HG03521 (cell line): Measurements from ENCODE around the gene CDH15.

ENCODE experiments used
- ATAC-seq: cut with Tn5 transposase; IDR thresholded peaks from one replicate; pipeline ENCODE4 v1.9.1; 2021; ENCODE audit warnings: mild to moderate bottlenecking, moderate library complexity; ENCODE audit not compliant: unreplicated experiment

CDH15 gene, protein sequence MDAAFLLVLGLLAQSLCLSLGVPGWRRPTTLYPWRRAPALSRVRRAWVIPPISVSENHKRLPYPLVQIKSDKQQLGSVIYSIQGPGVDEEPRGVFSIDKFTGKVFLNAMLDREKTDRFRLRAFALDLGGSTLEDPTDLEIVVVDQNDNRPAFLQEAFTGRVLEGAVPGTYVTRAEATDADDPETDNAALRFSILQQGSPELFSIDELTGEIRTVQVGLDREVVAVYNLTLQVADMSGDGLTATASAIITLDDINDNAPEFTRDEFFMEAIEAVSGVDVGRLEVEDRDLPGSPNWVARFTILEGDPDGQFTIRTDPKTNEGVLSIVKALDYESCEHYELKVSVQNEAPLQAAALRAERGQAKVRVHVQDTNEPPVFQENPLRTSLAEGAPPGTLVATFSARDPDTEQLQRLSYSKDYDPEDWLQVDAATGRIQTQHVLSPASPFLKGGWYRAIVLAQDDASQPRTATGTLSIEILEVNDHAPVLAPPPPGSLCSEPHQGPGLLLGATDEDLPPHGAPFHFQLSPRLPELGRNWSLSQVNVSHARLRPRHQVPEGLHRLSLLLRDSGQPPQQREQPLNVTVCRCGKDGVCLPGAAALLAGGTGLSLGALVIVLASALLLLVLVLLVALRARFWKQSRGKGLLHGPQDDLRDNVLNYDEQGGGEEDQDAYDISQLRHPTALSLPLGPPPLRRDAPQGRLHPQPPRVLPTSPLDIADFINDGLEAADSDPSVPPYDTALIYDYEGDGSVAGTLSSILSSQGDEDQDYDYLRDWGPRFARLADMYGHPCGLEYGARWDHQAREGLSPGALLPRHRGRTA

DNA sequence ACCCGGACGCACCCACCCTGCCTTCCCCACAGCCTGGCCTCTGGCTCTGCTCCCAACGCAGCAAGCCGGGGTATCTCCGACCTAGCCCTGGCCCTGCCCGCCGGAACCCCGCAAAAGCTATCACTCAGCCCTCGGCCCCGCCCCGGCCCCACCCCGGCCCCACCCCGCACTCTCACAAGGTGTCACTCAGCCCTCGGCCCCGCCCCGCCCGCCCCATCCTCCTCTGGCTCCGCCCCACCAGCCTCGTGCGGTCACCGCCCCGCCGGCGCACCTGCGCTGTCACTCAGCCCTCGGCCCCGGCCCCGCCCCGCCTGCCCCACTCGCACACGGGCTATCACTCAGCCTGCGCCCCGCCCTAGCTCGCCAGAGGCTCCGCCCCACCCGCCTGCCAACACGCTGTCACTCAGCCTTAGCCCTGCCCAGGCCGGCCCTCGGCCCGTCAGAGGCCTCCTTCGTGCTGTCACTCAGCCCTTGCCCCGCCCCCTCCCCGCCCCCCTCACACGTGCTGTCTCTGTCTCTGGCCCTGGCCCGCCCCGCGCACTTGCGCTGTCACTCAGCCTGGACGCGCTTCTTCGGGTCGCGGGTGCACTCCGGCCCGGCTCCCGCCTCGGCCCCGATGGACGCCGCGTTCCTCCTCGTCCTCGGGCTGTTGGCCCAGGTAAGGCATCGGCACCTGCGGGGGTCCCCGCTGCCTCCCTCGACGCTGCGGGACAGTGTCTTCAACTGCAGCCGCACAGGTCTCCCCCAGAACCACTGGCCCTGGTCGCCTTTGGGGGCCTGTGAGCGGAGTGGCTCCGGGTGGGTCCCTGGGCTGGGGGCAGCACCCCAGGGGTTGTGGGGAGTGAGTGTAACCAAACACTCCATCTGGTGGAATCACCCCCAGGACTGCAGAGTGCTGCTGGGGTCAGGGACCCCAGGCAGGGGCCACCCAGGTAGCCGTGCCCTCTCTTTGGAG, at the start of gene CDH15:
CDH15 (plus strand) TSS at position 533 of the 955 bp plus-strand sequence; CDS start at position 617, 84 bp downstream.
- ATAC-seq = peak; percentile 79

DNA sequence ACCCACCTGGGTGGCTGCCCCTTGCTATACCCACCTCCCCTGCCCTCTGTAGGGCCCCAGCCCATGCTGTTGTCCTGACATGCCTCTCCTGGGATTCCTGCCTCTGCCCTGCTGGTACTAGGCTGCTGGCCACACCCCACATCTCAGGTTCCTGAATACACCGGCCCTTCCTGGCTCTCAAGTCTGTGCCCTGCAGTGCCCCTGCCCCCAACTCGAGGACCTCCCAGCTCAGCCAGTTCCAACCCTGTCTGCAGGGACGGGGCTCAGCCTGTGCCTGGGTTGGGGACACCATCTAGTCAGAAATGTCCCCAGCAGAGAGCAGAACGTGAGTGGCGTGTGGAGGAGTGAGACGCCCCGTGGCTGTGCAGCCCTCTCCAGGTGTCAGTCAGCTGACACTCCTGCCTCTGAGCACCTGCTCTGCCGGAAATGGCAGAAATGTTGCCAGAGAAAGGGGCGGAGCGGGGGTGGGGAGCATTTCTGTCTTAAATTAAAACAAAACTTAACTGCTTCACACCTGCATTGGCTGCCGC, 49.2 kb upstream of the CDH15 start:
- no peak for ATAC-seq

DNA sequence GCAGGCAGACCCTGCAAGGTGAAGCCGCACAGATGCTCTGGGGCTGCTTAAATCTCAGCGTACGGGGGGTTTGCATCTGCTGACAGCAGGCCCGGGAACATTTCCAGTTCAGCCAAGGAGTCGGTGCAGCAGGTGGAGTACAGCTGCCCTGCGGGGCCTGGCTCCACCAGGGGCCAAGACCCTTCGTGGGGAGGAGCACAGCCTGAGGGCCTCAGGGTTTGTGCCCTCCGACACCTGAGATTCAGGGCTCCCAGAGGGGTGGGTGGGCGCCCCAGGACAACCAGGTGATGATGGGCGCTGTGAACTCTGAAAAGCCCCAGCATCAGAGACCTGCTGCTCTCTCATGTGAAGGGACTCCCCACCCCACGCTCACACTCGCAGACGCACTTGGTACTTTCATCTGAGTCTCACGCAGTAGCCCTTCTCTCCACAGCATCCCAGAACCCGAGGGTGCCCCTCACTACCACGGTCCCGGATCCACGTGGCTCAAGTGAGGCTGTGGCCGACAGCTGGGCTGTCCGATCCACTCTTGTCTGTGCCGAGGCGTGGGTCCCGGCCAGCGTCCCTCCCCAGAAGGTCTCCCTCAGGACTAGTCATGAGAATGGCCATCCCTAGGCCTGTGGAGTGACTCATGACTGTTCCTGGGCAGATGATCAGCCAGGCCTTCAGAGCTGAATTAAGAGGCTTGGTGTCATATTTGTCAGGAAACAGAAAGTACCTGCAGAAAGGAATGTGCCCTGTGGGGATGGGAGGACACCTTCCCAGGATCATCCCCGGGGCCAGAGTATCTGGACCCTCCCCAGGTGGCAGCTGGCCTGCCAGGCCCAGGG, 48.3 kb upstream of the CDH15 start:
- ATAC-seq = no peak

DNA sequence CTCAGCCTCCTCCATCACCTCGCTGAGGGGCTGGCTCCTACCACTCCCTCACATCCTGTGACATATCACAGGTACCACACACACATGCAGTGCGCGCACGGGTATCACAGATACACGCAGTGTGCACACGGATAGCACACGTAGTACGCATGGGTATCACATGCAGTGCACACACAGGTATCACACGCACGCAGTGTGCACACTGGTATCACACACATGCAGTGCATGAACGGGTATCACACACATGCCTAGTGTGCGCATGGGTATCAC, 47.8 kb upstream of the CDH15 start:
- no peak for ATAC-seq

DNA sequence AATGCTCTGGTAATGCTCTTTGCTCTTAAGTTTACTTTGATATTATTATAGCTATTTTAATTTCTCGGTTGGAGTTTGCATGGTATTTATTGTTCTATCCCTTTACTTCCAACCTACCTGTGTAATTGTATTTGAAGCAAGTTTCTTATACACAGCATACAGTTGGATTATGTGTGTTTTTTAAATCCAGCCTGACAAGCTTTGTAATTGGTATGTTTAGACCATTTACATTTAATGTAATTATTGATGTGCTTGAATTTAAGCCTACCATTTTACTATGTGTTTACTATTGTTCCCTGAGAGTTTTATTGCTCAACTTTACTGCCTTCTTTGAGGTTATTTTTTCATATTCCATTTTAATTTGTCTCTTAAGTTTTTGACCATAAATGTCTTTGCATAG, 42.2 kb upstream of the CDH15 start:
- ATAC-seq = no peak

DNA sequence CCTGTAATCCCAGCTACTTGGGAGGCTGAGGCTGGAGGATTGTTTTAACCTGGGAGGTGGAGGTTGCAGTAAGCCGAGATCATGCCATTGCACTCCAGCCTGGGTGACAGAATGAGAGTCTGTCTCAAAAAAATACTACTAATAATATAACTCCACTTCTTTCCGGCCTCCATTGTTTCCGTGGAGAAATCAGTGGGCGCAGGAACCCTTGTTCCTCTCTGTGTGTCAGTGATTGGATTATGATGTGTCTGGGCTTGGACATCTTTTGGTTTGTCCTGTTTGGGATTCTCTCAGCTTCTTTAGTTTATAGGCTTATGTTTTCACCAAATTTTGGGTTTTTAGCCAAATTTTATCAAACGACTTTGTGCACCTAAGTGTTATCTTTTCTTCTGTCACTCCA, 41.1 kb upstream of the CDH15 start:
- ATAC-seq = no peak

DNA sequence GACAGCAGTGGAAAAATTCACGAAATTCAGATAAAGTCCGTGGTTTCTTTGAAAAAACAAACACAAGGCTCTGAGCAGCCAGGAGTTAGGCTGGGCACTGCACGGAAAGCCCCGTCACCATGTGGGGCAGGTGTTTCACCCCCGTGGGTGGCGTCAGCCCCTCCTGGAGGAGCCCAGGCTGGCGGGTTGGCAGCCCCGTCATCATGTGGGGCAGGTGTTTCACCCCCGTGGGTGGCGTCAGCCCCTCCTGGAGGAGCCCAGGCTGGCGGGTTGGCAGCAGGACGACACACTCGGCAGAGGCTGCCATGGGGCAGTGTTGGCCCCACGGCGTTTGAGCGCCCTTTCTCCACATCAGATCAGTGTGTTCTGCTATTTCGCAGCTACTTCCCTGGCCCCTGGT, 39.8 kb upstream of the CDH15 start:
- ATAC-seq = no peak

DNA sequence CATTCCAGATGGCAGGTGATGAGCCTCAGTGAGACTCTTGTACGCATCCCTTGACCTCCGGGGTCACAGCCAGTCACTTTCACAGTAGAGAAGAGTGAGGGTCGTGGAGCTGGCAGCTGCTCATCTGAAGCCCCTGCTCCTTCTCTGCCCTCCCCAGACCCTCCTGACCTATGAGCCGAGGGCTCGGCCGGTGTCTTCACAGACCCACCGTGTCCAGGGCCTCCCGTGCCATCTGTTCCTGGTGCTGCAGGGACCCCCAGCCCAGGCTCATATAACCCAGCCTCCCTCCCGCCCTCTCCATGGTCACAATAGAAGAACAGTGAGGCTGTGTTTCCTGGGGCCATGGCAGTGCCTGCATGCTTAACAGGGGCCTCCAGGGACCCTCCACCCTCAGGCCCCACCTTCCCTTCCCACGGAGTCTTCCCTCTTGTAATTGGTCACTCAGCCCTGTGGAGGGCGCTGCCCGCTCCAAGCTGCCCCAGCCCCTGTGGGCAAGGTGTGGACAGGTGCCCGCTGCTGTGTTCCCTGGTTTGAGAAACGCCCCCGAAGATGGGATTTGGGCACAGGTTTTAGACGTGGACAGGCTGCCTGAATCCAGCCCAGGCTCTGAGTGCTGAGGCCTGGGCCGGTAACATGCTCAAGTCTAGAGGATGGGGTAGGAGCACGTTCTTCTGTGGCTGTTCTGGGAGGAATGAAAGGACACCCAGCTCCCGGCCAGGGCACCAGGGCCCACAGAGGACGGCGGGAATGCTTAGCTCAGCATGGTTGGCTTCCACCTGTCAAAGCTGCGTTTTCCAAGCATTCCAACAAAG, 39.1 kb upstream of the CDH15 start:
- ATAC-seq = no peak

DNA sequence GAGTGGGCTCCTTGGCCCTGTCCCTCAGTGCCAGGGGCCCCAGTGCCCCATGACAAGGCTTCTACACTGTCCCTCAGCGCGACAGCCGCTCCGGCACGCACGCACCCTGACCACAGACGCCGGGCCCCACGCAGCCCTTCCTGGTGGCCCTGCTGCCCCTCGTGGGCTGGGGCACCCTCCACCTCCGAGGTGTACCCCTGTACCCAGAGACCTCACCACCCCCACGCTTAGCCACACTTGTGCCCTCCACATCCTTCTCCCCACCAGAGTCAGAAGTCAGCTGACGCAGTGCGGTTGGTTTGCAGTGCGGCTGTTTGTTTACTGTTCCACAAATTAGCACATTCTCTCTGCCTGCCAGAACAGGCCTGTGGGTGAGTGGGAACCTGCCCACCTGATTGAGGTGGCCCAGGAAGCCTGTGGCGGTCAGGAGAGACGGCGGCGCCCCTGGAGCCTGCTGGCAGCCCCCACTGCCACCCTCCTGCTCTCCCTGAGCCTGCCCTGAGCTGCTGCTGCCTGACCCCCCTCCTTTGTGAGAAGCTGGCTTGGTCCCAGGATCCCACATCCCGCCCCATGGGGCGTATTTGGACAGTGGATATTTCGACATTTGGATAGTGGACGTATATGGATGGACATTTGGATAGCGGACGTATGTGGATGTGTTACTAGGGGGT, 38.0 kb upstream of the CDH15 start:
- no peak for ATAC-seq

DNA sequence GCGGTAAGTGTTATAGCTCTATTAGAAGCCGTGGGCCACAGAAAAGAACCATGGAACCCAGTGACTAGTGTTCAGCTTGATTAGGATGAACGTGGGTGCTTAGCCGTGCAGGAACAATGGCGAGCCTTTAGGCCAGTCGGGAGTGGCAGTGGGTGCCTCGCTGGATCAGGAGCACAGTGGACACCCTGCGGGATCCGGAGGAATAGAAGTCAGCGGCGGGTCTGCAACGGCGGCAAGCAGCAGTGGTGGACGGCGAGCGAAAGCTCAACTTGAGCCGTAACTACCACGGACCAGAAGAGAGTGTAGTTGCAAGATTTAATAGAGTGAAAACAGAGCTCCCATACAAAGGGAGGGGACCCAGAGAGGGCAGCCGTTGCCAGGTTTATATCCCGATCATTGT, 37.3 kb upstream of the CDH15 start:
- ATAC-seq = no peak

DNA sequence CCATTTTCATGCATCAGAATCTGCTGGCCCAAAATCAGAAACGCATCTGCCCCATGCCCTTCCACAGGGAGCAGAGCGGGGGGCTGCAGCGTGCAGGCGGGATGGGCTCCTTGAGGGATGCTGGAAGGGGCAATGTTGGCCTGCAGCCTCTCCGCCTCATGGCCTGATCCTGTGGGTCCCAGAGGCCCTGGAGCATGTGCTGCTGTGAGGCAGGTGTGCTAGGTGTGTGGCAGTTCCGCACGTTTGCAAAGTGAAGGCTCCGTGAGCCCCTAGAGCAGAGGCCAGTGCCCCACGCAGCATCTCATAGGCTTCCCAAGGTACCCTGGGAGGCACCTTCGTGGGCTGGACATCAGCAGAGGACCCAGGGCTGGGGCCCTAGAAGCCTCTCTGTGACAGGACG, 36.4 kb upstream of the CDH15 start:
- ATAC-seq = no peak

DNA sequence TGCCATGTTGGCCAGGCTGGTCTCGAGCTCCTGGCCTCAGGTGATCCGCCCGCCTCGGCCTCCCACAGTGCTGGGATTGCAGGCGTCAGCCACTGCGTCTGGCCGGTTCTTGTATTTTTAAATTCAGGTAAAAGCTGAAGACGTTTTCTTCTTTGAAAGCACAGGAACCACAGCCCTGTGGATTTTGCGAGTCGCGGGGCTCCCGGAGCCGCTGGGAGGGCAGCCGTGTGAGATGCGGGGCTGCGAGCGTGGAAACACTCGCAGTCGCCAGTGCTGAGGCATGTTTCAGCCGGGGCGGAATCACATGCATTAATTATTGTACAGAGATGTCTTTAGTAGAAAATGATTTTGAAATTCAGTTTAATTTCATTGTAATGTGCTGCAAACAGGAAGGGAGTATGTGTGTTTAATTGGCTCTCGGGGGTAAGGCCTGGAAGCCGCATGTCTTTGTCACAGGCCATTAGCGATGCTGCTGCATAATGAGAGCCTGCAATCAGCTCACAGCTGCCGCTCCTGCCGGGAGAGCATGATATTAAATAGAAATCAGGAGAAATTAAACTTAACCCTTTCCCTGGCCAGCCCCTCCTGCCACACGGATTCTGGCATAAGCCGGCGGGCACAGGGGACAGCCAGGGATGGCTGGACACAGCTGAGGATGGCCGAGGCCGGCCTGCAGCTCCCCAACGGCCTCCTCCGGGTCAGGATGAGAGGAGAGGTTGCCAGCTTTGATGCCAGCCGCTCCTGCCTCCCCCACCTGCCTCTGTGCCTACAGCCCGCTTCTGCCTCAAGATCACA, 35.4 kb upstream of the CDH15 start:
- ATAC-seq = no peak

DNA sequence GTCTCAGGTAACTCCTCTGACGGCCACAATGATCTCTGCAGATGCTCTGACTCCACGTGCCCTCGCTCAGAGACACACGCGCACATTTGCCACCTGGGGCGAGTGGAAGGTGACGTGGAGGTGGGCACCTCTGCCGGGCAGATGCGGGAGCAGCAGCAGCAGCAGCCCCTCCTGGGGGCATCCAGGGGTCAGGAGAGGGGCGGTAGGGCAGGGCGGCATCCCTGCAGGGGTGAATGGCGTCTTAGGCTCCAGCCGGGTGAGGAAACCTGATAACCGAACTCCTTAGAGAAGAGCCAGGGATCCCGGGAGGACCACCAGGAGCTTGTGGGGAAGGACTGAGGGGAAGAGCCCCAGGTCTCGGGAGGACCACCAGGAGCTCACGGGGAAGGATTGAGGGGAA, 34.6 kb upstream of the CDH15 start:
- ATAC-seq = no peak

DNA sequence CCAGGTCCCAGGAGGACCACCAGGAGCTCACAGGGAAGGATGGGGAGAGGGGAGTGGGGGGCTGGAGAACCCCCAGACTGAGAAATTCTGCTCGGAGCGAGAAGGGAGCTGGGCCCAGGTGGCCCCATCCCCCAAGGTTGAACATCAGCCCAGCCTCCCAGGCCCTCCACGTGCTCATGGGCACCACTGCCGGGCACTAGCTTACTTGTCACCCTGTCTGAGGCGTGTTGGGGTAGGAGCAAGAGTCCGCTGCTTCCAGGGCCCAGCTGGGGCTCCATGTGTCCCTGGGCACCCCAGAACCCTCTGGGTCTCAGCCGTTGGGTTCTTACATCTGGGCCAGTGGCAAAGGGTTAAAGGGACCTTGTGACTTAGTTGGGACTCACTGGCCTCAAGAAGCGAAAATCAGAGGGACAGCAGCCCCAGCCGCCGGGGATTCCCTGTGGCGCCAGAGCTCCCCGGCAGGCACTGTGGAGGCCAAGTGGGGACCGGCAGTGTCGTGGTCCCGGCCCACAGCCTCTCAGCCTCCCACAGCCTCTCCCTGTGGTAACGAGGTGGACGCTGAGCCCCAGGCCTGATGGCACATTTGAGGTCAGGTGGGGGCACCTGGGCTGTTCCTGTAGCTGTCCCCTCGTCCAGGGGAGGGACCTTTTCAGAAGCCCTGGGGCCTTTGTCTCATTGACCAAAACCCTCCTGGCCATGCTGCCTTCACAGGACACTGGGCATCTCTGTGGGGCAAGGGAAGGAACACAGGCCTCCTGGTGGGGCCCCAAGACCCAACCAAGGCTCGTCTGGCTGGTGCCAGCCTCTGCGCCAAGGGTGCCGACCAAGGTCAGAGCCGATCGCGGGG, 33.7 kb upstream of the CDH15 start:
- ATAC-seq = no peak

DNA sequence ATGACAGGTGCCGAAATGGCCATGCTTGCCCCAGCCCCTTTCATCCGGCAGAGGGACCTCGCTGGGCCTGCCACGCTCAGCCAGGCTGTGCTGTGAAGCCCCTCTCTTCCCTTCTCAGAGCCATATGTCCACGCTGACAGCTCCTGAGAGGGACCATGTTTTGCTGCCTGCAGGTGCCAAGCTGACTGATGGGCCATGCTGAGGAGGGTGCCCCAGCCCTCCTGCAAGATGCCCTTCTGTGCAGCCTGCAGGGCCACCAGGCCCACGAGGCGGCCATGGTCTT, 33.1 kb upstream of the CDH15 start:
- ATAC-seq = no peak

DNA sequence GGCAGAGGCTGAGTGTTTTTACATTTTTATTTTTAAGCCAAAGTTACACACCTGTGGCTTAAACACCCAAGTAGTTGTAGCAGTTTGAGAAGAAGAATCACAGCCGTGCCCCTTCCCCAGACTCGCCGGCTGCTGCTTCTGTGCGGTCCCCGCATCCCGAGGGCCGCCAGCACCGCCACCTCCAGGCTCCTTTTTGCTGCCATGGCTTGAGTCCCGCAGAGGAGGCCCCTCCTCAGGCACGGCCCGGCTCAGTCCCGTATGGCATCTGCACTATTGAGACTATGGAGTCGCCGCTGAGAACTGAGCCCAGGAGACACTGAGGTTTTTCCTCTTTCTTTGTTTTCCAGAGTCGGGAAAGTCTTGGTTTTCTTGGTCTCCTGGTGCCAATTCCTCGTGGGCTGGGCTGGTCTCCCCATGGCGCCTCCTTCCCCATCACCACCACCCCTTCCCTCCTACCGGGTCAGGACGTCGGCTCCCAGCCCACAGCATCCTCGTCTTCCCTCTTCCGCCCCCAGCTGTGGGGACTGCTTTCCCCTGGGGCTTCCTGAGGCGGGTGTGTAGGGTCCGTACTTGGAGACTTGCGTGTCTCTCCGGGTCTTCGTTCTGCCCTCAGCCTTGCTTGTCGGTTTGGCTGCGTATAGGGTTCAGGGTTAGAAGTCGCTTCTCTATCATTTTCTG, 32.6 kb upstream of the CDH15 start:
- no peak for ATAC-seq

DNA sequence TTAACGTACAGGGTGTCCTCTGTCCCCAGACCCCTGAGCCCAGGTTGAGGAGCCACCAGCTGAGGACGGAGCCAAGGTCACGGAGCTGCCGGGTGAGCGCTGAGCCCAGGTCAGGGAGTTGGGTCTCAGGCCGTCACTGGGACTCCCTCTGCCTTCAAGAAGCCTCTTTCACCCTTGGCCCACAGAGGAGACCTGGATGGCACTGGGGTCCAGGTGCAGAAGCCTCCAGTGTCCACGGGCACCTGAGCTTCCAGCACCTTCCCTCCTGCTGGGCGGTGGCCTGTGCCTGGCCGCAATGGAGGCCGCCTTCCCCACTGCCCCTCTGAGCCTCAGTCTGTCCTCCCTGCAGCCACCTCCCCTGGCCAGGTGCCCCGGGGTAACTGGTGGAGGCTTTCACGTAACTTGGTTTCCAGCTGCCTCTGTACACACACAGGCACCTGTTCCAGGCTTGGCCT, 31.6 kb upstream of the CDH15 start:
- ATAC-seq = no peak
